Left ventricle myocardium inferior (tissue), 1 donor: Measurements from ENCODE around the gene NOXO1. TPM values are rescaled to one million over a fixed set of nuclear protein-coding genes. Genes with fewer than 3 reads are reported as not detected.
A peak's percentile ranks its signal among the peaks of the same experiment; 100 is the strongest.

Experiments used
- DNase-seq: peaks from one replicate; pipeline ENCODE4 v3.0.0-alpha.2; 2020
- H3K27ac ChIP-seq: fragments of 200-600 bp; replicated peaks from 2 replicates; pipeline ENCODE4 v1.8.0; 2021
- H3K27me3 ChIP-seq: fragments of 200-600 bp; 2 replicates; pipeline ENCODE4 v1.8.0; 2021; ENCODE audit warnings: low read depth
- H3K36me3 ChIP-seq: fragments of 200-600 bp; 2 replicates; pipeline ENCODE4 v1.8.0; 2021
- H3K4me1 ChIP-seq: fragments of 200-600 bp; 2 replicates; pipeline ENCODE4 v1.8.0; 2021
- H3K4me3 ChIP-seq: fragments of 200-600 bp; 2 replicates; pipeline ENCODE4 v1.8.0; 2021; ENCODE audit warnings: mild to moderate bottlenecking, moderate library complexity
- H3K9me3 ChIP-seq: fragments of 200-600 bp; replicated peaks from 2 replicates; pipeline ENCODE4 v1.8.0; 2021
- CTCF ChIP-seq: fragments of 200-600 bp; IDR thresholded peaks from 2 replicates; pipeline ENCODE4 v1.8.0; 2021; ENCODE audit warnings: antibody characterized with exemption, mild to moderate bottlenecking, borderline replicate concordance
- intact Hi-C: fragments of 100-400 bp; cut with micrococcal nuclease; formaldehyde crosslinking; loops from one replicate; pipeline ENCODE4 v1.11.0; 2022
- total RNA-seq: library from RNA; stranded (reverse); fragmentation: NEBNext Ultra II Directional; extraction: Animal tissue kit (Norgen Biotek cat#: 25700); gene quantifications from one replicate; pipeline ENCODE4 v1.2.1, GENCODE V29; 2021
- donor health status: DM: no; HTN: yes; CAD: no; lungs with severe emphysema.

The NOXO1 gene
- total RNA-seq, 1 donor from 2014 or later = not detected

- Histone ChIP-seq H3K9me3 (no peaks in the 10 kb centered on the region), H3K27me3 (no peaks in the 10 kb centered on the region), H3K4me1 (peaks cover 51% of the 10 kb centered on the region), H3K36me3 (peaks cover 6% of the 10 kb centered on the region), H3K27ac (peak overlapping the region; percentile 46), H3K4me3 (no peak overlapping the region)
- no peak for DNase-seq
- intact Hi-C loops = no loop called here
- no peak for TF ChIP-seq CTCF
Measured at GRCh38 chr16:1945559-1946391, 35.5 kb downstream of the NOXO1 start.

GRCh38 chr16:1944612-1945199, 36.6 kb downstream of the NOXO1 start:
- H3K4me1 ChIP-seq = peaks cover 44% of the 10 kb centered on the region
- no peak for DNase-seq
- H3K4me3 ChIP-seq = no peak overlapping the region
- H3K9me3 ChIP-seq = no peaks in the 10 kb centered on the region
- no peaks in the 10 kb centered on the region for H3K27me3 ChIP-seq
- no peak for TF ChIP-seq CTCF
- intact Hi-C loops = no loop called here
- peaks cover 16% of the 10 kb centered on the region for H3K36me3 ChIP-seq
- H3K27ac ChIP-seq = no peak overlapping the region

- no peaks in the 10 kb centered on the region for H3K27me3 ChIP-seq
- H3K36me3 ChIP-seq = peaks cover 33% of the 10 kb centered on the region
- H3K27ac ChIP-seq = peak within 1 kb of the TSS; percentile 82
- H3K9me3 ChIP-seq = no peaks in the 10 kb centered on the region
- intact Hi-C loops = no loop called here
- DNase-seq = peak; percentile 100
- TF ChIP-seq CTCF = no peak
- peak within 1 kb of the TSS; percentile 77 for H3K4me3 ChIP-seq
- peaks cover 40% of the 10 kb centered on the region for H3K4me1 ChIP-seq
Measured at GRCh38 chr16:1942810-1943726, 38.2 kb downstream of the NOXO1 start, which contains the start of gene MSRB1. Gene MSRB1 (minus strand): TSS chr16:1943199. CDS start chr16:1943156, 43 bp downstream.

GRCh38 chr16:1942047-1942809, 39.0 kb downstream of the NOXO1 start:
- TF ChIP-seq CTCF = no peak
- intact Hi-C loops = no loop called here

More at GRCh38 chr16:1942047-1942809, 39.0 kb downstream of the NOXO1 start:
- Histone ChIP-seq H3K4me1 (peaks cover 35% of the 10 kb centered on the region), H3K27ac (peak overlapping the region; percentile 82), H3K9me3 (no peaks in the 10 kb centered on the region), H3K36me3 (peaks cover 39% of the 10 kb centered on the region), H3K4me3 (peak overlapping the region; percentile 77), H3K27me3 (no peaks in the 10 kb centered on the region)
- no peak for DNase-seq
